Activated B cell treated with CpG ODN at 0.5 μM for 24 hours (primary cell): ENCODE measurements around the gene AMN. TPM values are rescaled to one million over a fixed set of nuclear protein-coding genes. Genes with fewer than 3 reads are reported as not detected.

Experiments used
- ATAC-seq: fragments of 200-7000 bp; cut with Tn5 transposase; one replicate; pipeline ENCODE4 v1.10.0; 2021; ENCODE audit warnings: low read depth, mild to moderate bottlenecking, moderate library complexity
- CTCF ChIA-PET: fragments of 350-600 bp; sonication (Branson Sonifier 250); formaldehyde crosslinking; loops from one replicate; lab custom pipeline; 2021; ENCODE audit warnings: antibody characterized with exemption; lab: Charles Lee
- POLR2A ChIA-PET: fragments of 350-600 bp; sonication (Branson Sonifier 250); formaldehyde crosslinking; loops from one replicate; lab custom pipeline; 2021; ENCODE audit warnings: antibody characterized with exemption; lab: Charles Lee
- DNase-seq: peaks from one replicate; pipeline ENCODE4 v3.0.0; 2022
- H3K27ac Mint-ChIP-seq: one replicate; pipeline ENCODE4 v1.8.0; 2020; ENCODE audit warnings: mixed read lengths
- H3K27me3 Mint-ChIP-seq: one replicate; pipeline ENCODE4 v1.8.0; 2021; ENCODE audit warnings: mixed read lengths
- H3K36me3 Mint-ChIP-seq: one replicate; pipeline ENCODE4 v1.8.0; 2021; ENCODE audit warnings: low read depth, mixed read lengths
- H3K4me1 Mint-ChIP-seq: one replicate; pipeline ENCODE4 v1.8.0; 2021; ENCODE audit warnings: mixed read lengths
- H3K4me3 Mint-ChIP-seq: one replicate; pipeline ENCODE4 v1.8.0; 2020; ENCODE audit warnings: mild to moderate bottlenecking, mixed read lengths
- H3K9me3 Mint-ChIP-seq: one replicate; pipeline ENCODE4 v1.8.0; 2020; ENCODE audit warnings: mixed read lengths
- intact Hi-C: fragments of 100-400 bp; cut with micrococcal nuclease; formaldehyde crosslinking; loops from one replicate; pipeline ENCODE4 v1.15.1; 2024
- total RNA-seq: library from RNA; stranded (reverse); gene quantifications from 2 replicates; pipeline ENCODE4 v1.2.3, GENCODE V29; 2022
- TF ChIP-seq, protein P1 (sequence below): fragments of 200-600 bp; IDR thresholded peaks from one replicate; pipeline ENCODE4 v1.8.0; 2022; ENCODE audit warnings: antibody characterized with exemption, mild to moderate bottlenecking

Gene AMN
- total RNA-seq, 1 donor from 2014 or later: 4.4 TPM

DNA sequence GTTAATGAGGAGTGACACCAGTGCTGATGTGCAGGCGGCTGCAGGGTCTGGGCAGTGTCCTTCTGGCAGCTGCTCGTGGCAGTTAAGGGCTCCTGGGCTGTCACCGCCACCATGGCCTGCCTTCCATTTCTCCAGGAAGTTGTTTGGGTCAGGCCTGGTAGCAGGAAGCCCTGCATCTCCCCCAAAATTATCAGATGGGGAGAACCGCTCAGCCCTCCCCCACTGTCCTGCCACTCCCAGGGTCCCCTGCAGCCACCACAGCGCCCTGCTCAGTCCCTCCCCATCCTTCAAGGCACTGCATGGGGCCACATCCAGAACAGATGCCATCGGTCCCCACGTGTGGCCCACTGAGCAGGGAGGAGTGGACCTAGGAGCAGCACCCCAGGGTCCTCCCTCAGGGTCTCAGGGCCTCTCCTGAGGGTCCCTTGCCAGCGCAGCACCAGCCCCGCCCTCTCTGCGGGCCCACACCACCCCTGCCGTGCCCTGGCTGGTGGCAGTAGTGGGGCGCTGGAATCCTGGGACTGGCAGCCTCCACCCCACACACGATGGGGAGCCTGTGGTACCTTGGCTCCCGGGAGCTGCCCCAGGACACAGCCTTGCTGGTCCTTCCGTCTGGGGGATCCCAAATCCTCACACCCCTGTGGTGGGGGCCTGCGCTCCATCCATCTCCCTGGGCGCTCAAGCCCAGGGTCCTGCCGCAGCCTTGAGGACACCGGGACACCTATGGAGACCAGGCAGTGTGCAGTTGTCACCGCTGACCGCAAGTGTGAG, 10.3 kb upstream of the AMN start:
- TF ChIP-seq, protein P1, sequence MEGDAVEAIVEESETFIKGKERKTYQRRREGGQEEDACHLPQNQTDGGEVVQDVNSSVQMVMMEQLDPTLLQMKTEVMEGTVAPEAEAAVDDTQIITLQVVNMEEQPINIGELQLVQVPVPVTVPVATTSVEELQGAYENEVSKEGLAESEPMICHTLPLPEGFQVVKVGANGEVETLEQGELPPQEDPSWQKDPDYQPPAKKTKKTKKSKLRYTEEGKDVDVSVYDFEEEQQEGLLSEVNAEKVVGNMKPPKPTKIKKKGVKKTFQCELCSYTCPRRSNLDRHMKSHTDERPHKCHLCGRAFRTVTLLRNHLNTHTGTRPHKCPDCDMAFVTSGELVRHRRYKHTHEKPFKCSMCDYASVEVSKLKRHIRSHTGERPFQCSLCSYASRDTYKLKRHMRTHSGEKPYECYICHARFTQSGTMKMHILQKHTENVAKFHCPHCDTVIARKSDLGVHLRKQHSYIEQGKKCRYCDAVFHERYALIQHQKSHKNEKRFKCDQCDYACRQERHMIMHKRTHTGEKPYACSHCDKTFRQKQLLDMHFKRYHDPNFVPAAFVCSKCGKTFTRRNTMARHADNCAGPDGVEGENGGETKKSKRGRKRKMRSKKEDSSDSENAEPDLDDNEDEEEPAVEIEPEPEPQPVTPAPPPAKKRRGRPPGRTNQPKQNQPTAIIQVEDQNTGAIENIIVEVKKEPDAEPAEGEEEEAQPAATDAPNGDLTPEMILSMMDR: no peak
- DNase-seq (no peak), ATAC-seq (no peak)
- intact Hi-C loops: no loop called here
- CTCF ChIA-PET: no interaction called here
- H3K27ac Mint-ChIP-seq: no peak overlapping the region
- H3K36me3 Mint-ChIP-seq: peaks cover 33% of the 10 kb centered on the region
- H3K4me1 Mint-ChIP-seq: peaks cover 26% of the 10 kb centered on the region
- H3K27me3 Mint-ChIP-seq: no peaks in the 10 kb centered on the region
- H3K9me3 Mint-ChIP-seq: no peaks in the 10 kb centered on the region
- POLR2A ChIA-PET: interaction anchor here (0.9 kb wide), 1 partner anchor 10 kb away, joined by 3 read pairs; no protein-coding TSS in a partner anchor
- H3K4me3 Mint-ChIP-seq: no peak overlapping the region

DNA sequence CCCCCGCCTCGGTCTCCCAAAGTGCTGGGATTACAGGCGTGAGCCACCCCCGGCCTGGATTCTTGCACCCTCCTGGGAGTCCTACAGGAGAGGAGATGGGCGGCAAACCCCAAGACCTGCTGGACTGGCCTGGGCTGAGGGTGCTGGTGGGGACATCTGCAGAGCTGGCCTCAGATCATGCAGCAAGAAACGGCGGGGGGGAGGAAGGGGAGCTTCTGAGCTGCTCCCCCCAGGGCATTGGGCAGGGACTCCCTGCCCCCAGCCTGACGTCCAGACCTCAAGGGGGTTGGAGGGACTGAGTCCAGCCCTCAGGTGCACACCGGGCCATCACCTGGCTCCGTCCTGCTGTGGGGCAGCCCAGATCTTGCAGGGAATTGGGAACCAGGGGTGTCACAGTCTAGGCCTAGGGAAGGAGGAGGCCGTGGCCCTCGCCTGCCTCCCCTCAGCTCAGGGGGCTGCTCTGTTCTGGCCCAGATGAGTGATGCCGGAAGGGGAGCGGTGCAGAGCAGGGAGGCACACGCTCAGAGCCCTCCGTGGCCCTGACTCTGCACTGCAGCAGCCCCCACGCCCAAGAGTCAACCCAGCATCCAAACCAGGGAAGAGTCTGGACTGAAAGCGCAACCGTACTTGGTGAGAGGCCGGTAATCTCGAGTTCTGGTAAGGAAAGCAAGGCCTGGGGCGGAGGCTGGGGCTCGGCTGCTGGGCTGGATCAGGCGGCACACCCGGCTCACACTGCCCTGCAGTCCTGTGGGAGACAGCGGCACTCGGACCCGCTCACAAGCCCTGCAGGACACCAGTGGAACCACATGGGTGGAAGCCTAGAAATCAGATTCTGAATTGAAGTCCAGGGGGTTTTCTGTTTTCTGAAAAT, 8.9 kb upstream of the AMN start:
- intact Hi-C loops: no loop called here
- POLR2A ChIA-PET: interaction anchor here (0.5 to 2.4 kb wide), 3 partner anchors 11 to 127 kb away, joined by 3 to 14 read pairs (median 3); no protein-coding TSS in a partner anchor
- H3K4me1 Mint-ChIP-seq: peaks cover 18% of the 10 kb centered on the region
- TF ChIP-seq, protein P1: no peak
- peaks cover 25% of the 10 kb centered on the region for H3K36me3 Mint-ChIP-seq
- DNase-seq: no peak
- peak overlapping the region; percentile 28 for H3K4me3 Mint-ChIP-seq
- no peak for ATAC-seq
- H3K27me3 Mint-ChIP-seq: no peaks in the 10 kb centered on the region
- CTCF ChIA-PET: no interaction called here
- H3K27ac Mint-ChIP-seq: no peak overlapping the region
- H3K9me3 Mint-ChIP-seq: no peaks in the 10 kb centered on the region

DNA sequence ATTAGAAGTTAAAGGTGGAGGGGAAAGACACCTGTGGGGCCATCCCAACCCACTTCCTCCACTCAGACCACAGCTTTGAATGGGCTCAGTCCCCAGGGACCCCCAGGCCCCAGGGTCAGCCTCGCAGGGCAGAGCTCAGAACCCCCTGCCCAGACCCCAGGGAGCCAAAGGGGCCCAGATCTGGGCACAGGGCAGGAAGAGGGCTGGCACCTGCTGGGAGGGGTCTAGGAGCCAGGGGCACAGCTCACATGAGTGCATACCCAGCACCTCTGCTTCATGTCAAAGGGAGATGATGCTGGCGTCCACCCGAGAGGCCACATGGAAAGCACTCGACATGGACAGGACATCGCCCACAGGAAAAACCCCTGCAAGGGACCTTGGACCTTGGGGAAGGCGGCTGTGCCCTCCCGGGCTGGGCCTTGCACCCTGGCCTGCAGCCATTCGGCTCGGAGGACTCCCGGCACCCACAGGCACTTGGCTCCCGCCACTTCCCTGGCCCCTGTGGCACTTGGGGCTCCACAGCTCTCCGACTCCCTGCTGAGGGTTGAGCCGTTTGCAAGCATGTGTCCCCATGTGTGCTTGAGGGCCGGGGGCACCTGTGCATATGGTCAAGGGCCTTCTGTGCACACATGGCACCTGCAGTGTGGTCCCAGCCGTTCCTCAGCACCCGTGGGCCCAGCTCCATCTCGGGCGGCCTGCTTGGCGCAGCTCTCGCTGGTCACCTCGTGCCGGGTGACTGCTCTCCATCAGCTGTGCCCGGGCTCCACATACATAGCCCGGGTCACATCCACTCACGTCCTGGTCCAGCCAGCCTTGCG, 7.8 kb upstream of the AMN start:
- ChIA-PET POLR2A (interaction anchor here (0.5 to 2.4 kb wide), 2 partner anchors 14 to 202 kb away, joined by 5 to 14 read pairs; no protein-coding TSS in a partner anchor), CTCF (interaction anchor here (4.7 kb wide), 1 partner anchor 220 kb away, joined by 48 read pairs; no protein-coding TSS in a partner anchor)
- TF ChIP-seq, protein P1: no peak
- ATAC-seq (peak; percentile 29), DNase-seq (no peak)
- Mint-ChIP-seq H3K9me3 (no peaks in the 10 kb centered on the region), H3K36me3 (peaks cover 22% of the 10 kb centered on the region), H3K27ac (no peak overlapping the region), H3K4me1 (peaks cover 18% of the 10 kb centered on the region), H3K27me3 (no peaks in the 10 kb centered on the region), H3K4me3 (peak overlapping the region; percentile 28)
- intact Hi-C loops: loop anchor here (5.0 kb wide), 3 partner anchors 47 to 322 kb away; partner anchors contain the start of gene RCOR1

DNA sequence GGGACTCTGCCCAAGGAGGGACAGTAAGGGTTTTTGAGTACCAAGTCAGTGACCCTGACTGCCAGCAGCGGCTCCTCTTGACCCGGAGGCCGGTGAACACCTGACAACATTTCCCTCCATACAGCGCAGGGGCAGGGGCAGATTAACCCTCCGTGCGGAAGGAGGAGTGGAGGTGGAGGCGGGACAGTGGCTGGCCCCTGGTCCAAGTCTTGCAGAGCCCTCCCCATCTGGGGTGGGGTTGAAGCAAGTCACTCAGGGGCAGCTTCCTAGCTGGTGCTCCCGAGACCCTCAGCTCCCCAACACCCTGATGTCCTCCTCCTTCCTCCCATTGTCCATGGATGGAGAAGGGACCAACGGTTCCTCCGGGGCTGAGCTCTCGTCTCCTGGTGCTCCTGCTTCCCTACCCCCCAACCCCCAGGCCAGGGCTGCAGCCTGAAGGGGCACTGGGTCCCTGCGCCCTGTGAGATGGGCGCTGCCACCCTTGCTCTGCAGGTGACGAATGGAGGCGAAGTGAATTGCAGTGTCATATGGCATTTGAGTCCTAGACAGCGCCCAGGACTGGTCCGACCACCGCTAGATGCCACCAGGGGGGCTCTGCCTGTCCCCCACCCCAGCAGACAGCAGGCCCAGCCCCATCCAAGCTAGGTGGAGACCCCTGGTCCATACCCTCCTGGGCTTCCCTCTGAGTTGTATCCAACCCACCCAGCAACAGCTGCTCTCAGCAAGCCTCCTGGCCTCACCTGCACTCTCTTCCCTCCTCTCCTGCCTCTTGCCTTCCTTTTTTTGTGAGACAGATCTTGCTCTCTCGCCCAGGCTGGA, 7.0 kb upstream of the AMN start:
- H3K27ac Mint-ChIP-seq: peak overlapping the region; percentile 59
- POLR2A ChIA-PET: interaction anchor here (0.5 to 2.4 kb wide), 3 partner anchors 14 to 221 kb away, joined by 5 to 14 read pairs (median 6); no protein-coding TSS in a partner anchor
- intact Hi-C loops: loop anchor here (5.0 kb wide), 3 partner anchors 48 to 323 kb away; partner anchors contain the start of gene RCOR1

More for the DNA sequence above, 7.0 kb upstream of the AMN start:
- TF ChIP-seq, protein P1: no peak
- ATAC-seq: no peak
- Mint-ChIP-seq H3K4me3 (no peak overlapping the region), H3K9me3 (no peaks in the 10 kb centered on the region), H3K36me3 (peaks cover 18% of the 10 kb centered on the region), H3K27me3 (no peaks in the 10 kb centered on the region), H3K4me1 (peaks cover 18% of the 10 kb centered on the region)
- DNase-seq: no peak
- CTCF ChIA-PET: interaction anchor here (1.0 to 4.7 kb wide), 2 partner anchors 55 to 221 kb away, joined by 3 to 48 read pairs; no protein-coding TSS in a partner anchor
